Fibroblast of lung (primary cell): ENCODE measurements around the gene NABP1. TPM values are rescaled to one million over a fixed set of nuclear protein-coding genes. Genes with fewer than 3 reads are reported as not detected.

Experiments
- DNase-seq, 2 donors: peaks; one replicate each; pipeline versions ENCODE4 v3.0.0 to v3.0.0-alpha.2; 2010; ENCODE audit warnings: low read depth in 2 of 2
- H2AFZ ChIP-seq: 2 replicates; pipeline ENCODE4 v1.5.1; 2012; ENCODE audit warnings: low read length, control low read depth, inconsistent platforms
- H3K27ac ChIP-seq: 2 replicates; pipeline ENCODE4 v1.5.1; 2011; ENCODE audit warnings: low read length, control low read depth; ENCODE audit not compliant: insufficient read depth
- H3K27me3 ChIP-seq: 2 replicates; pipeline ENCODE4 v1.5.1; 2011; ENCODE audit warnings: mild to moderate bottlenecking, low read length; ENCODE audit not compliant: control insufficient read depth, insufficient read depth
- H3K36me3 ChIP-seq: 2 replicates; pipeline ENCODE4 v1.5.1; 2011; ENCODE audit warnings: low read length; ENCODE audit not compliant: control insufficient read depth, insufficient read depth
- H3K4me1 ChIP-seq: 2 replicates; pipeline ENCODE4 v1.5.1; 2011; ENCODE audit warnings: low read length; ENCODE audit not compliant: control insufficient read depth, insufficient read depth; ENCODE audit errors: extremely low read depth
- H3K4me2 ChIP-seq: 2 replicates; pipeline ENCODE4 v1.5.1; 2011; ENCODE audit warnings: low read length, control low read depth; ENCODE audit not compliant: insufficient read depth; ENCODE audit errors: extremely low read depth
- H3K4me3 ChIP-seq, 4 experiments: fragments of 200-600 bp in 1 of 4; sonication (generic) in 1 of 4; replicated peaks in 1 of 4; 2 replicates each; pipeline ENCODE4 v1.5.1; 2011 to 2016; ENCODE audit warnings: low read length in 4 of 4, low read depth in 3 of 4, mild to moderate bottlenecking in 3 of 4, control low read depth in 2 of 4, inconsistent platforms in 1 of 4, mixed read lengths in 1 of 4; ENCODE audit not compliant: insufficient read depth in 1 of 4; ENCODE audit errors: control extremely low read depth in 1 of 4
- H3K79me2 ChIP-seq: 2 replicates; pipeline ENCODE4 v1.5.1; 2012; ENCODE audit warnings: mild to moderate bottlenecking, low read length, inconsistent platforms; ENCODE audit not compliant: control insufficient read depth, insufficient read depth
- H3K9ac ChIP-seq: 2 replicates; pipeline ENCODE4 v1.5.1; 2011; ENCODE audit warnings: mild to moderate bottlenecking, low read length, control low read depth; ENCODE audit not compliant: insufficient read depth
- H3K9me3 ChIP-seq: 2 replicates; pipeline ENCODE4 v1.5.1; 2012; ENCODE audit warnings: low read depth, low read length; ENCODE audit not compliant: control insufficient read depth, insufficient read depth
- H4K20me1 ChIP-seq: 2 replicates; pipeline ENCODE4 v1.5.1; 2011; ENCODE audit warnings: low read length; ENCODE audit not compliant: control insufficient read depth, insufficient read depth; ENCODE audit errors: extremely low read depth
- EZH2 ChIP-seq: IDR thresholded peaks from 2 replicates; pipeline ENCODE4 v1.5.1; 2012; ENCODE audit warnings: low read length, control low read depth, mild to moderate bottlenecking; ENCODE audit errors: missing control alignments
- polyA plus RNA-seq, 2 donors: library from polyadenylated mRNA; depleted of rRNA in 1 of 2; stranded (reverse) in 1 of 2; unstranded in 1 of 2; fragments of >200 nt; gene quantifications; 2 replicates each; pipeline ENCODE4 v1.2.1, GENCODE V29; 2011 to 2012; ENCODE audit warnings: missing spikeins in 1 of 2
- total RNA-seq: library from RNA; depleted of rRNA; stranded (reverse); fragments of >200 nt; gene quantifications from 2 replicates; pipeline ENCODE4 v1.2.1, GENCODE V29; 2014
- TF ChIP-seq, protein P1 (sequence below), 2 donors: IDR thresholded peaks in 1 of 2; conservative IDR thresholded peaks in 1 of 2; 1 replicate in 1 of 2; 2 replicates in 1 of 2; pipeline ENCODE4 v1.5.1; 2011 to 2012; ENCODE audit warnings: low read length in 2 of 2, control low read depth in 1 of 2, inconsistent platforms in 1 of 2, low read depth in 1 of 2, mild to moderate bottlenecking in 1 of 2

Gene NABP1
- total and polyA plus RNA-seq, 2 donors (not counting 1 experiment from before 2014, with no cell fraction given), result 117 to 123 TPM

DNA sequence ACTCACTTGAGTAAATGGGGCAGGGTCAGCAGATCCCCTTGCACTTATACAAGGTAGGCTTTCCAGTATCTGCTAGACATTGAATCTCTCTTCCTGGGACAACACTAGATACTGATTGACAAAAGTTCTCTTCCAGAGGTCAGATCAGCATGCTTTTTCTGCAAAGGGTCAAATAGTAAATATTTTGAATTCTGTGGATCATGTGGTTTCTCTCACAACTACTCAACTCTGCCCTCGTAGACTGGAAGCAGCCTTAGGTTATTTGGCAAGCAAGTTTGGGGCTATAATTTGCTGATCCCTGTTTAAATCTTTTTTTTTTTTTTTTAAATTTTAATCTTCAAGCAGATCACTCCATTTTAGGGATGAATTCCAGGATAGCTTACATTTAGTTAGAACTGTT, 17.4 kb upstream of the NABP1 start:
- H3K4me2 ChIP-seq, result no peak overlapping the region
- H3K27ac ChIP-seq, result no peak overlapping the region
- no peaks in the 10 kb centered on the region for H3K36me3 ChIP-seq
- H3K9me3 ChIP-seq, result no peaks in the 10 kb centered on the region
- no peaks in the 10 kb centered on the region for H3K79me2 ChIP-seq
- TF ChIP-seq, protein P1, sequence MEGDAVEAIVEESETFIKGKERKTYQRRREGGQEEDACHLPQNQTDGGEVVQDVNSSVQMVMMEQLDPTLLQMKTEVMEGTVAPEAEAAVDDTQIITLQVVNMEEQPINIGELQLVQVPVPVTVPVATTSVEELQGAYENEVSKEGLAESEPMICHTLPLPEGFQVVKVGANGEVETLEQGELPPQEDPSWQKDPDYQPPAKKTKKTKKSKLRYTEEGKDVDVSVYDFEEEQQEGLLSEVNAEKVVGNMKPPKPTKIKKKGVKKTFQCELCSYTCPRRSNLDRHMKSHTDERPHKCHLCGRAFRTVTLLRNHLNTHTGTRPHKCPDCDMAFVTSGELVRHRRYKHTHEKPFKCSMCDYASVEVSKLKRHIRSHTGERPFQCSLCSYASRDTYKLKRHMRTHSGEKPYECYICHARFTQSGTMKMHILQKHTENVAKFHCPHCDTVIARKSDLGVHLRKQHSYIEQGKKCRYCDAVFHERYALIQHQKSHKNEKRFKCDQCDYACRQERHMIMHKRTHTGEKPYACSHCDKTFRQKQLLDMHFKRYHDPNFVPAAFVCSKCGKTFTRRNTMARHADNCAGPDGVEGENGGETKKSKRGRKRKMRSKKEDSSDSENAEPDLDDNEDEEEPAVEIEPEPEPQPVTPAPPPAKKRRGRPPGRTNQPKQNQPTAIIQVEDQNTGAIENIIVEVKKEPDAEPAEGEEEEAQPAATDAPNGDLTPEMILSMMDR (conservative IDR thresholded peaks at IDR 0.05 in 1 of 2, IDR thresholded peaks at IDR 0.05 in 1 of 2; ENCODE audit: low read depth in 1 of 2, low read length in 2 of 2), result no peak
- no peak for TF ChIP-seq EZH2
- H3K9ac ChIP-seq, result no peak overlapping the region
- H3K4me3 ChIP-seq, result no peak overlapping the region
- H4K20me1 ChIP-seq, result no peaks in the 10 kb centered on the region
- H3K27me3 ChIP-seq, result no peaks in the 10 kb centered on the region
- DNase-seq, result no peak
- peaks cover 25% of the 10 kb centered on the region for H3K4me1 ChIP-seq
- H2AFZ ChIP-seq, result no peak overlapping the region

DNA sequence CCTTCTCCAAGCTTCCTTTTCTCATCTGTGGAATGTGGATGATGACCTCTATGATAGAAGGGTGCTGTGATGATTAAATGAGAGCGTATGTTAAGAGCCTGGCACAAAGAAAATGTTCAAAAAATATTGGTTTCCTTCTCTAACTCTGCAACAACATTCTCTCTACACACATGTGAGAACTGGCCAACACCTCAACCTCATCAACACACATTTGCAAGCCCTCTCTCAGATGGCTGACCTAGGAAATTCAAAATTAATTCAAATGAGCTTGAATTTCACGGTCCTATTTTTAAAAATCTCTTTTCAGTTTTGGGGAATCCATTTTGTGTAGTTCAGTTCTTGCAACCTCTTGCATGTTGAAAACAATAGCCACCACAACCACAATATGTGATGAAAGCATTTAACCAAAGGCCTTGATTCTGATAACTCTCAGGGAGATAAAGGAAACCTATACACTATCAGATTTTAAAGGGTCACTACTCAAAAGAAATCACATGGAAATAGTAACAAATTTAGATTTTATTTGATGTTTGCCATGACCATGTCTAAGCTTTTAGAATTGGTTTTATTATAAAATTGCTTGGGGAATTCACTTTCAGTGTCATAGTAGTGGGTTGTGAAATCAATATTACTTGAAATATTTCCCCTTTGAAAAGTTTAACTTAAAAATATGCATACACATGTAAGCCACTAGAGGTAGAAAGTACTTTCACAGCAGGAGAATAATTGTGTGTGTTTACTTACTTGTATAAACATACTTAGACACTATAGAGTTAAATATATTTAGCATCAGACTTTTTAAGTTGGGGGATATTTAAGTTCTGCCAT, 16.6 kb upstream of the NABP1 start:
- Histone ChIP-seq H3K9me3 (no peaks in the 10 kb centered on the region), H3K36me3 (no peaks in the 10 kb centered on the region), H3K27ac (no peak overlapping the region), H3K4me3 (no peak overlapping the region), H3K4me2 (no peak overlapping the region), H2AFZ (no peak overlapping the region), H4K20me1 (no peaks in the 10 kb centered on the region), H3K9ac (no peak overlapping the region), H3K79me2 (no peaks in the 10 kb centered on the region), H3K27me3 (no peaks in the 10 kb centered on the region), H3K4me1 (peaks cover 22% of the 10 kb centered on the region)
- TF ChIP-seq, protein P1 (conservative IDR thresholded peaks at IDR 0.05 in 1 of 2, IDR thresholded peaks at IDR 0.05 in 1 of 2; ENCODE audit: low read depth in 1 of 2, low read length in 2 of 2), result no peak
- no peak for TF ChIP-seq EZH2
- no peak for DNase-seq

- no peaks in the 10 kb centered on the region for H4K20me1 ChIP-seq
- peak in 1 of 2 donors; percentile 78 for DNase-seq
Measured at GRCh38 chr2:191664823-191665677, 12.9 kb upstream of the NABP1 start.

More at GRCh38 chr2:191664823-191665677, 12.9 kb upstream of the NABP1 start:
- TF ChIP-seq EZH2, result no peak
- TF ChIP-seq, protein P1 (conservative IDR thresholded peaks at IDR 0.05 in 1 of 2, IDR thresholded peaks at IDR 0.05 in 1 of 2; ENCODE audit: low read depth in 1 of 2, low read length in 2 of 2), result no peak
- Histone ChIP-seq H3K4me1 (peaks cover 9% of the 10 kb centered on the region), H3K4me2 (no peak overlapping the region), H3K27me3 (no peaks in the 10 kb centered on the region), H3K79me2 (no peaks in the 10 kb centered on the region), H3K4me3 (no peak overlapping the region), H2AFZ (peak overlapping the region; percentile 4), H3K36me3 (no peaks in the 10 kb centered on the region), H3K9me3 (no peaks in the 10 kb centered on the region), H3K9ac (no peak overlapping the region), H3K27ac (no peak overlapping the region)
